NT2/D1 (cell line): ENCODE data around the gene ZNF512B.
A peak's percentile ranks its signal among the peaks of the same experiment; 100 is the strongest.

Source experiments
- DNase-seq: peaks from one replicate; pipeline ENCODE4 v3.0.0-alpha.2; 2011; ENCODE audit warnings: low read depth, low spot score
- H3K27me3 ChIP-seq: 2 replicates; pipeline ENCODE4 v1.6.0; 2011; ENCODE audit warnings: mild to moderate bottlenecking; ENCODE audit not compliant: insufficient read length, insufficient read depth
- H3K36me3 ChIP-seq: 2 replicates; pipeline ENCODE4 v1.6.1; 2011; ENCODE audit warnings: mild to moderate bottlenecking, low read length, mixed read lengths; ENCODE audit not compliant: insufficient read depth, insufficient read length
- H3K4me1 ChIP-seq: 2 replicates; pipeline ENCODE4 v1.5.1; 2011; ENCODE audit not compliant: insufficient read depth, insufficient read length
- H3K4me3 ChIP-seq: 2 replicates; pipeline ENCODE4 v1.5.1; 2011; ENCODE audit warnings: low read depth; ENCODE audit not compliant: insufficient read length
- H3K9ac ChIP-seq: 2 replicates; pipeline ENCODE4 v1.6.0; 2011; ENCODE audit warnings: low read depth; ENCODE audit not compliant: insufficient read length
- H3K9me3 ChIP-seq: 2 replicates; pipeline ENCODE4 v1.5.1; 2011; ENCODE audit warnings: mild to moderate bottlenecking, low read length; ENCODE audit not compliant: insufficient read depth
- SUZ12 ChIP-seq: IDR thresholded peaks from 2 replicates; pipeline ENCODE4 v1.6.1; 2011; ENCODE audit not compliant: insufficient read length, insufficient read depth; ENCODE audit errors: extremely low read depth
- YY1 ChIP-seq: IDR thresholded peaks from 2 replicates; pipeline ENCODE4 v1.6.1; 2011; ENCODE audit not compliant: insufficient read length, insufficient read depth
- ZNF274 ChIP-seq: IDR thresholded peaks from 2 replicates; pipeline ENCODE4 v1.6.1; 2011; ENCODE audit warnings: mild to moderate bottlenecking, low read depth, low read length

The ZNF512B gene

DNA sequence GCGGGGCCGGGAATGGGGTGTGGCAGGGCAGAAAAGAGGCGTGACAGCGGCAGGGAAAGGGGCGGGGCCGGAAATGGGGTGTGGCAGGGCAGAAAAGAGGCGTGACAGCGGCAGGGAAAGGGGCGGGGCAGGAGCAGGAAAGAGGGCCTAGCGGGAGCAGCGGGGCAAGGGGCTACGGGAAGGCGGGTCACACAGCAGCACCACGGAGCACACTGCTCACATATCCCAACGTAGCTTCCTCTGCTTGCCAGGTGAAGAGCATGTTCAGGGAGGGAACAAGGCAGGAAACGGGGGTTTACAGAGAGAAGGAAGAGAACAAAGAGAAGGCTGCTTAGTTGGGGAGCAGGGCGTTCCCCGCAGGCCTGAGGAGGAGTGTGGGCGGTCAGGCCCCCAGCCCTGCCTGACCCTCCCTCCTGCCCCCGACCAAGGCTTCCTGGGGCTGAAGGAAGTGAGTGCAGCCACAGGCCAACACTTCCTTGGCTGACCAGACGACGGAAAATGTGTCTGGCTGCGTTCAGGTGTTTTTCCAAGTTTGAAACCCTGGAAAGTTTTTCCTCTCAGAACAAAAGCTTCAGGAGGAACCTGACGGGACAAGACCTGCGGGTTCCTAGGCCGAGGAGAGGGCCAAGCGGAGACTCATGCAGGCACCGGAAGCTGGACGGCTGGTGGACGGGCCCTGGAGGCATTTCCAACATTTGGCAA is 27.3 kb downstream of the ZNF512B start:
- TF ChIP-seq YY1 (no peak), ZNF274 (no peak), SUZ12 (no peak)
- DNase-seq: peak; percentile 62
- no peak overlapping the region for H3K4me3 ChIP-seq
- H3K4me1 ChIP-seq: peaks cover 24% of the 10 kb centered on the region
- H3K9ac ChIP-seq: peak overlapping the region; percentile 57
- H3K36me3 ChIP-seq: peaks cover 86% of the 10 kb centered on the region
- H3K9me3 ChIP-seq: no peaks in the 10 kb centered on the region
- H3K27me3 ChIP-seq: no peaks in the 10 kb centered on the region

DNA sequence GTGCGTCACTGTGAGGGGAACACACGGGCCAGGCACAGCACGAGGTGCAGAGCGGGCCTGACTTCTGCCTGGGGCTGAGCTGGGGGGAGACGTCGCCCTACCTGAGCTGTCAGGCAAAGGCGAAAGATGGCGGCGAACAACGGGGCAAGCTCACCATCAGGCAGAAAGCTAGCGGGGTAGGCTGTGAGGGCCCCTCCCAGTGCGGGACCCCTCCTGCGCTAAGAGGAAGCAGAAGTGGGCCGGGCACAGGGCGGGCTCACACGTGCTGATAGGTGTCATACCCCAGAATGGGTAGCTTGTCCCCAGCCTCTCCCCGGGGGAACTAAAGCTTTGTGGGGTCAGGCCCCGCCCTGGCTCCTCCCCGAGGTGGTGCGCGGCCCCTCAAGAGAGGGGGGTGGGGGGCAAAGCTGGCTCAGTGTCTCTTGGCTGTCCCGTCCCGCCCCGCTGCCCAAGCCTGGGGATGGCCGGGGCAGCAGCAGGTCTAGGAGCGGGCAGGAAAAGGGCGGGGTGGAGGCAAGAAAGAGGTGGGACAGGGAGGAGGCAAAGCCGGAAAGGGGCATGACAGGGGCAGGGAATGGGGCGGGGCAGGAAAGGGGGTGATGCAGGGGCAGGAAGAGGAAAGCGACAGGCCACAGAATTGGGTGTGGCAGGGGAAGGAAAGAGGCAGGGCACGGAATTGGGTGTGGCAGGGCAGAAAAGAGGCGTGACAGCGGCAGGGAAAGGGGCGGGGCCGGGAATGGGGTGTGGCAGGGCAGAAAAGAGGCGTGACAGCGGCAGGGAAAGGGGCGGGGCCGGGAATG is 28.2 kb downstream of the ZNF512B start:
- Histone ChIP-seq H3K4me3 (no peak overlapping the region), H3K9ac (no peak overlapping the region), H3K4me1 (peaks cover 20% of the 10 kb centered on the region), H3K9me3 (no peaks in the 10 kb centered on the region), H3K27me3 (no peaks in the 10 kb centered on the region), H3K36me3 (peaks cover 84% of the 10 kb centered on the region)
- TF ChIP-seq YY1 (no peak), SUZ12 (no peak), ZNF274 (no peak)
- no peak for DNase-seq

DNA sequence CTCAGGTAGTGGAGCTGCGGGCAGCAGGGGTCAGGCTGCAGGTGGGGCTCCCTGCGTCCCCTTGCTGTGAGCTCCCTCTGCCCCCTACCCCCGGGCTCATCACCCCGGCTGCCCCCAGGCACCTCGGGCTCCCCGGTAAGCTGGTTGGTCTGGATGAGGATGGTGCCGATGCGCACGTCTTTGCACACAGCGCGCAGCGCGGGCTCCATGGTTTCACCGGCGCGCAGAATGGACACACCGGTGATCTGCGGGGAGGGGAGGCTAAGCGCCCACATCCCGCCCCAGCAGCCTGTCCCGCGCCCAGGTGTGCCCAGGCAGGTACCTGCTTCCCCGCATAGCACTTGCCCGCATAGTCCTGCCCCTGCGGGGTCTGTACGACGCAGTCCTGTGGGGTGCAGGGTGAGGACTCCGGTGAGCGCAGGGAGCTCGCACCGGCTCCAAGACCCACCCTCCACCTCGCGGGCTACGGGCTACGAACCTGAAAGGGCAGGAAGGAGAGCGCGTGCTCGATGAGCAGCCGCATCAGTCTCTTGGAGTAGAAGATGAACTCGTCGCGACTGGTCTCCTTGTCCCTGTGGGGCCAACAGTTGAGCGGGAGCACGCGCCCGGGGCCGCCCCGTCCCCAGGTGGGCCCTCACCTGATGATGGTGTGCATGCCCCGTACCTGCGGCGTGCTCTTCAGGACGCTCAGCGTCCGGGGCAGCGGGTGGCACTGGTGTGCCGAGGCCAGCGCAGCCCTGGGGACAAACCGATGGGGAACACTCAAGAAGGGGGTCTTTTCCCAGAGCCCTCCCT is 29.1 kb downstream of the ZNF512B start:
- peaks cover 20% of the 10 kb centered on the region for H3K4me1 ChIP-seq
- DNase-seq: no peak
- H3K9ac ChIP-seq: no peak overlapping the region
- no peaks in the 10 kb centered on the region for H3K9me3 ChIP-seq
- no peak overlapping the region for H3K4me3 ChIP-seq
- H3K36me3 ChIP-seq: peaks cover 84% of the 10 kb centered on the region
- no peaks in the 10 kb centered on the region for H3K27me3 ChIP-seq
- TF ChIP-seq SUZ12: no peak
- no peak for TF ChIP-seq YY1
- TF ChIP-seq ZNF274: no peak

GRCh38 chr20:63940071-63940471 is 29.7 kb downstream of the ZNF512B start:
- Histone ChIP-seq H3K4me3 (no peak overlapping the region), H3K27me3 (no peaks in the 10 kb centered on the region), H3K36me3 (peaks cover 84% of the 10 kb centered on the region), H3K9me3 (no peaks in the 10 kb centered on the region), H3K4me1 (peaks cover 20% of the 10 kb centered on the region), H3K9ac (no peak overlapping the region)
- TF ChIP-seq YY1: no peak
- no peak for TF ChIP-seq SUZ12
- TF ChIP-seq ZNF274: no peak
- no peak for DNase-seq

DNA sequence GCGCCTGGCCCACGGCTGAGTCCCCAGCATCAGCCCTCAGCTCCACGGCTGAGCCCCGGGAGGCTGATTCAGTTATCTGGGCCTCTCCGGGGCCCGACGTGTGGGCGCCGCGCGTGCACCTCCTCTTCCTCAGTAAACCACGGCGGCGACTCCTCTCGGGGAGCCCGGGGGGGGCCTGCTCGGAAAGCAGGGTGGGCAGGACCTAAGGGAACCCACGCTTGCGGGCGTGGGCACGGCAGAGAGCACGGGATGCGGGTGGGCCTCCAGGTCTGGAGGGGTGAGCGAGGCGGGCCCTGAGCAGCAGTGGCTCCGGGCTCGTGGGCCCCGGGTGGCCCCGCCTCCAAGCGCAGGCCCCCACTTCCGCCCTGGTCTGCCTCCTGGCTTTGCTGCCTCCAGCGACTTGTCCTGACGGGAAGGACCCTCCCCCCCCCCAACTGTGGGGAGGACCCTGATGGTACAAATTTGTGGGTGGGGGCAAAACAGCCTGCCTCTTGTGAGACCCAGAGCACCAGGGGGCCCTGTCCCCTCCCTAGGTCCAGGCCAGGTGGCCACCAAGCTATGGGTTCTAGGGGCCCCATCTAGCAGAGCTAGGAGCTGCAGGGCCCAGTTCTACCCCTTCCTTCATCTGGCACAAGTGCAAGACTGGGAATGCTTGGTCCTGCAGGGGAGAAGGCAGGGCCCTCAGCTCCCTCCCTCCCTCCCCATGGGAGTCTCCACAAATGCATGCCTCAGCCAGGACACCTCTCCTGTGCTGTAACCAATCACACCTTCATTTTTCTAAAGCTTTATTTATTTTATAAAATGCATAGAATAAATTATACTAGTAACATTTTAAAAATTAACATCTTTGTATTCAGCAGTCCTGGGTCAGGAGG is 30.4 kb downstream of the ZNF512B start:
- no peak overlapping the region for H3K4me3 ChIP-seq
- H3K4me1 ChIP-seq: peaks cover 20% of the 10 kb centered on the region
- H3K36me3 ChIP-seq: peaks cover 83% of the 10 kb centered on the region
- H3K27me3 ChIP-seq: no peaks in the 10 kb centered on the region
- H3K9me3 ChIP-seq: no peaks in the 10 kb centered on the region
- no peak for DNase-seq
- TF ChIP-seq YY1 (no peak), ZNF274 (no peak), SUZ12 (no peak)
- H3K9ac ChIP-seq: no peak overlapping the region

- no peak for TF ChIP-seq ZNF274
- TF ChIP-seq YY1: no peak
- TF ChIP-seq SUZ12: no peak
- H3K9me3 ChIP-seq: no peaks in the 10 kb centered on the region
- no peaks in the 10 kb centered on the region for H3K27me3 ChIP-seq
- H3K4me3 ChIP-seq: no peak overlapping the region
- no peak overlapping the region for H3K9ac ChIP-seq
- H3K4me1 ChIP-seq: peaks cover 10% of the 10 kb centered on the region
- no peak for DNase-seq
- H3K36me3 ChIP-seq: peaks cover 83% of the 10 kb centered on the region
Measured at GRCh38 chr20:63937596-63937995, 32.1 kb downstream of the ZNF512B start.
